ENCODE data around the gene MYOCOS. TPM values are rescaled to one million over a fixed set of nuclear protein-coding genes. Genes with fewer than 3 reads are reported as not detected.
"Not testable (repeated sequence)": the region's sequence is repeated elsewhere in the genome, so short reads cannot be mapped to it uniquely, and the experiment has no call there.

MYOCOS gene, protein sequence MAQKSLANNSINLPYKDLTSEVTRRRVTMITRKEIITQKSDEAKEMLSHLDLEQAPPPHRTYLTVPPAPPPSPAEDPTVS
- total RNA-seq = under 1 TPM in 5 of 8 experiments, not detected in 3; 0.17 to 0.61 (median 0.25) TPM

GRCh38 chr1:171622152-171622462 is at the start of gene MYOCOS:
Gene MYOCOS (plus strand): TSS chr1:171622243. CDS start chr1:171623884, 1,641 bp downstream.
- 24 to 71% (median 50%) methylated on average over 1 to 7 of the region's 7 CpGs; no CpG with 5 or more reads in 1 of the 10 experiments for WGBS, 10 experiments
- in situ Hi-C loops (cut with MboI; ENCODE audit: low pct_unique_long_range_greater_than_20kb in 2 of 9, low sequenced_read_pairs in 9 of 9, unreplicated experiment in 9 of 9) = no loop called here
- peak in 3 of 8 experiments; percentile 65 to 83 (median 82) for ATAC-seq (replicated peaks in 6 of 8)
- no peak within 1 kb of the TSS for H3K4me3 ChIP-seq
- H3K27ac ChIP-seq = no peak within 1 kb of the TSS
- H3K4me1 ChIP-seq (replicated peaks in 1 of 2) = peaks cover 0 to 5% of the 10 kb centered on the region in 2 donors

GRCh38 chr1:171576144-171576543 is 45.9 kb upstream of the MYOCOS start:
- WGBS, 10 experiments = 50 to 100% (median 91%) methylated on average over 1 of the region's 1 CpG
- ATAC-seq (replicated peaks in 6 of 8) = no peak

GRCh38 chr1:171581226-171581625 is 40.8 kb upstream of the MYOCOS start:
- WGBS, 10 experiments = 46 to 94% (median 88%) methylated on average over 2 to 3 of the region's 3 CpGs; no CpG with 5 or more reads in 1 of the 10 experiments
- in situ Hi-C loops (cut with MboI; ENCODE audit: low pct_unique_long_range_greater_than_20kb in 2 of 9, low sequenced_read_pairs in 9 of 9, unreplicated experiment in 9 of 9) = no loop called here
- H3K27ac ChIP-seq = no peak overlapping the region
- H3K4me1 ChIP-seq (replicated peaks in 1 of 2) = no peaks in the 10 kb centered on the region
- no peak for ATAC-seq (replicated peaks in 6 of 8)
- H3K4me3 ChIP-seq = no peak overlapping the region

More at GRCh38 chr1:171576144-171576543, 45.9 kb upstream of the MYOCOS start:
- H3K4me1 ChIP-seq (replicated peaks in 1 of 2) = no peaks in the 10 kb centered on the region
- in situ Hi-C loops (cut with MboI; ENCODE audit: low pct_unique_long_range_greater_than_20kb in 2 of 9, low sequenced_read_pairs in 9 of 9, unreplicated experiment in 9 of 9) = no loop called here
- no peak overlapping the region for H3K27ac ChIP-seq
- no peak overlapping the region for H3K4me3 ChIP-seq

GRCh38 chr1:171581766-171582165 is 40.3 kb upstream of the MYOCOS start:
- Histone ChIP-seq H3K27ac (no peak overlapping the region), H3K4me3 (no peak overlapping the region), H3K4me1 (replicated peaks in 1 of 2) (no peaks in the 10 kb centered on the region)
- in situ Hi-C loops (cut with MboI; ENCODE audit: low pct_unique_long_range_greater_than_20kb in 2 of 9, low sequenced_read_pairs in 9 of 9, unreplicated experiment in 9 of 9) = no loop called here
- no peak for ATAC-seq (replicated peaks in 6 of 8)

DNA sequence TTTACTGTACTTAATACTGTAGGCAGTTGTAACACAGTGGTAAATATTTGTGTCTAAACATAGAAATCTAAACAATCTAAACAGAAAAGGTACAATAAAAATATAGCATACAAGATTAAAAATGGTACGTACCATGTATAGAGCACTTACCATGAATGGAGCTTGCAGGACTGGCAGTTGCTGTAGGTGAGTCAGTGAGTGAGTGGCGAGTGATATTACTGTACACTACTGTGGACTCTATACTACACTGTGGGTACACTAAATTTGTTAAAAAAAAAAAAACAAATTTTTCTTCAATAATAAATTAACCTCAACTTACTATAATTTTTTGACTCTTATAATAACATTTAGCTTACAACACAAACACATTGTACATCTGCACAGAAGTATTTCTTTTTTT is 39.5 kb upstream of the MYOCOS start:
- H3K27ac ChIP-seq = no peak overlapping the region
- 90 to 100% (median 100%) methylated on average over 1 to 2 of the region's 2 CpGs; no CpG with 5 or more reads in 1 of the 10 experiments for WGBS, 10 experiments
- no peak overlapping the region for H3K4me3 ChIP-seq

GRCh38 chr1:171583591-171584201 is 38.3 kb upstream of the MYOCOS start:
- Histone ChIP-seq H3K4me3 (no peak overlapping the region), H3K27ac (no peak overlapping the region), H3K4me1 (replicated peaks in 1 of 2) (no peaks in the 10 kb centered on the region)
- peak in 3 of 8 experiments; percentile 72 to 84 (median 74) for ATAC-seq (replicated peaks in 6 of 8)
- in situ Hi-C loops (cut with MboI; ENCODE audit: low pct_unique_long_range_greater_than_20kb in 2 of 9, low sequenced_read_pairs in 9 of 9, unreplicated experiment in 9 of 9) = no loop called here
- 60 to 100% (median 96%) methylated on average over 1 of the region's 1 CpG; no CpG with 5 or more reads in 4 of the 10 experiments for WGBS, 10 experiments

More for the DNA sequence above, 39.5 kb upstream of the MYOCOS start:
- in situ Hi-C loops (cut with MboI; ENCODE audit: low pct_unique_long_range_greater_than_20kb in 2 of 9, low sequenced_read_pairs in 9 of 9, unreplicated experiment in 9 of 9) = no loop called here
- ATAC-seq (replicated peaks in 6 of 8) = no peak
- no peaks in the 10 kb centered on the region for H3K4me1 ChIP-seq (replicated peaks in 1 of 2)

- Histone ChIP-seq H3K4me3 (no peak overlapping the region), H3K27ac (no peak overlapping the region), H3K4me1 (replicated peaks in 1 of 2) (no peaks in the 10 kb centered on the region)
- in situ Hi-C loops (cut with MboI; ENCODE audit: low pct_unique_long_range_greater_than_20kb in 2 of 9, low sequenced_read_pairs in 9 of 9, unreplicated experiment in 9 of 9) = no loop called here
- ATAC-seq (replicated peaks in 6 of 8) = peak in 2 of 8 experiments; percentile 28 to 75
- 21 to 100% (median 88%) methylated on average over 1 to 9 of the region's 9 CpGs; no CpG with 5 or more reads in 1 of the 10 experiments for WGBS, 10 experiments
Measured at GRCh38 chr1:171585715-171586114, 36.3 kb upstream of the MYOCOS start.

- in situ Hi-C loops (cut with MboI; ENCODE audit: low pct_unique_long_range_greater_than_20kb in 2 of 9, low sequenced_read_pairs in 9 of 9, unreplicated experiment in 9 of 9) = no loop called here
- ATAC-seq (replicated peaks in 6 of 8) = no peak
- no peaks in the 10 kb centered on the region for H3K4me1 ChIP-seq (replicated peaks in 1 of 2)
- no peak overlapping the region for H3K4me3 ChIP-seq
- H3K27ac ChIP-seq = no peak overlapping the region
- WGBS, 10 experiments = 83 to 100% (median 100%) methylated on average over 1 to 2 of the region's 2 CpGs; no CpG with 5 or more reads in 2 of the 10 experiments
Measured at GRCh38 chr1:171588230-171588629, 33.8 kb upstream of the MYOCOS start.

DNA sequence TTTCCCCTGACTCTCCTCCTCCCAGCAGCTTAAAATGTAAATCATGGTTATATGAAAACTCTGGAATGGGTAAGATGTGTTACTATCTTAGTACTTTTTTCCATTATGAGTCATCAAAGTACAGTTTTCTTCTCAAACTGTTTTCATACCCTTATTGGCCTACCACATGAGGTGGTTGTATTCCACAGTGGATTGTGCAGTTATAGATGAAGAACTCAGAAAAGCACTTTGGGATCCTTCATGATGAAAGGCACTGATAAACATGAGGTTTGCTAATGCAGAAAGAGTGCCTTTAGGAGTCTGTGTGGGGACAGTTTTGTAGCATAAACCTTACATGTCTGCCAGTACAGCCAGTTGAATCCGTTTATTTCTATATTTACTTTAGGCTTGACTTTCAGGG is 32.0 kb upstream of the MYOCOS start:
- ATAC-seq (replicated peaks in 6 of 8) = peak in 2 of 8 experiments; percentile 80 to 83
- in situ Hi-C loops (cut with MboI; ENCODE audit: low pct_unique_long_range_greater_than_20kb in 2 of 9, low sequenced_read_pairs in 9 of 9, unreplicated experiment in 9 of 9) = no loop called here
- no peak overlapping the region for H3K4me3 ChIP-seq
- no peak overlapping the region for H3K27ac ChIP-seq
- WGBS, 10 experiments = 67 to 100% (median 94%) methylated on average over 1 of the region's 1 CpG; no CpG with 5 or more reads in 2 of the 10 experiments
- H3K4me1 ChIP-seq (replicated peaks in 1 of 2) = no peaks in the 10 kb centered on the region

GRCh38 chr1:171595324-171595723 is 26.7 kb upstream of the MYOCOS start:
- peak in 1 of 8 experiments; percentile 29 for ATAC-seq (replicated peaks in 6 of 8)
- Histone ChIP-seq H3K4me3 (no peak overlapping the region), H3K4me1 (replicated peaks in 1 of 2) (no peaks in the 10 kb centered on the region), H3K27ac (no peak overlapping the region)
- in situ Hi-C loops (cut with MboI; ENCODE audit: low pct_unique_long_range_greater_than_20kb in 2 of 9, low sequenced_read_pairs in 9 of 9, unreplicated experiment in 9 of 9) = no loop called here
- 17 to 100% (median 100%) methylated on average over 1 of the region's 1 CpG; no CpG with 5 or more reads in 2 of the 10 experiments for WGBS, 10 experiments

- in situ Hi-C loops (cut with MboI; ENCODE audit: low pct_unique_long_range_greater_than_20kb in 2 of 9, low sequenced_read_pairs in 9 of 9, unreplicated experiment in 9 of 9) = no loop called here
- no peaks in the 10 kb centered on the region for H3K4me1 ChIP-seq (replicated peaks in 1 of 2)
- H3K27ac ChIP-seq = no peak overlapping the region
- no peak for ATAC-seq (replicated peaks in 6 of 8)
- H3K4me3 ChIP-seq = no peak overlapping the region
- WGBS, 10 experiments = 80 to 100% (median 94%) methylated on average over 1 of the region's 1 CpG; no CpG with 5 or more reads in 2 of the 10 experiments
Measured at GRCh38 chr1:171596119-171596518, 25.9 kb upstream of the MYOCOS start.

- in situ Hi-C loops (cut with MboI; ENCODE audit: low pct_unique_long_range_greater_than_20kb in 2 of 9, low sequenced_read_pairs in 9 of 9, unreplicated experiment in 9 of 9) = no loop called here
- no peak overlapping the region for H3K27ac ChIP-seq
- no peak for ATAC-seq (replicated peaks in 6 of 8)
- 55 to 100% (median 92%) methylated on average over 1 to 2 of the region's 2 CpGs for WGBS, 10 experiments
- H3K4me3 ChIP-seq = no peak overlapping the region
- H3K4me1 ChIP-seq (replicated peaks in 1 of 2) = no peaks in the 10 kb centered on the region
Measured at GRCh38 chr1:171596705-171597104, 25.3 kb upstream of the MYOCOS start.

- ATAC-seq (replicated peaks in 6 of 8) = no peak
- Histone ChIP-seq H3K4me3 (no peak overlapping the region), H3K4me1 (replicated peaks in 1 of 2) (no peaks in the 10 kb centered on the region), H3K27ac (no peak overlapping the region)
- in situ Hi-C loops (cut with MboI; ENCODE audit: low pct_unique_long_range_greater_than_20kb in 2 of 9, low sequenced_read_pairs in 9 of 9, unreplicated experiment in 9 of 9) = no loop called here
- 0 to 100% (median 87%) methylated on average over 1 of the region's 1 CpG; no CpG with 5 or more reads in 2 of the 10 experiments for WGBS, 10 experiments
Measured at GRCh38 chr1:171597203-171597602, 24.8 kb upstream of the MYOCOS start.

DNA sequence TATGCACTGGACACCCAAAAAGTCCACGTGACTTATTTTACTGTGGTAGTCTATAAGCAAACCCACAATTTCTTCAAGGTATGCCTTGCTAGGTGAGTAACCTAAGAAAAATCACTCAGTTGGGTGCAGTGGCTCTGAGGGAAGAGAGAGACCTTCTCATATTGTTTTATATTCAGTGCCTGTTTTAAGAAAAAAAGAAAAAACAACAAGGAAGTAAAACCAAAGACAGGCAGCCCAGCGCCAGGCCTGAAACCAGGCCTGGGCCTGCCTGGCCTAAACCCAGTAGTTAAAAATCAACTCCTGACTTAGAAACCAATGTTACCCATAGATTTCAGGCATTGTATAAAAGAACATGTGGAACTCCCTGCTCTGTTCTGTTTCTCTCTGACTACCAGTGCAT is 21.7 kb upstream of the MYOCOS start:
- in situ Hi-C loops (cut with MboI; ENCODE audit: low pct_unique_long_range_greater_than_20kb in 2 of 9, low sequenced_read_pairs in 9 of 9, unreplicated experiment in 9 of 9); ATAC-seq (replicated peaks in 6 of 8); H3K4me1 ChIP-seq (replicated peaks in 1 of 2); H3K27ac ChIP-seq; H3K4me3 ChIP-seq: not testable (repeated sequence)
- WGBS, 10 experiments = 80 to 100% (median 100%) methylated on average over 1 to 2 of the region's 2 CpGs; no CpG with 5 or more reads in 1 of the 10 experiments
